Vagina (tissue), 2 donors: ENCODE results near the gene TMEM59L. TPM values are rescaled to one million over a fixed set of nuclear protein-coding genes. Genes with fewer than 3 reads are reported as not detected.

Experiments
- DNase-seq, 2 donors: peaks; one replicate each; pipeline ENCODE4 v3.0.0-alpha.2; 2017; ENCODE audit errors: extremely low spot score in 2 of 2
- H3K27ac ChIP-seq: fragments of 200-600 bp; sonication (generic); one replicate; pipeline ENCODE4 v1.5.1; 2019
- H3K27me3 ChIP-seq: fragments of 200-600 bp; sonication (generic); one replicate; pipeline ENCODE4 v1.5.1; 2019
- H3K36me3 ChIP-seq, 2 donors: fragments of 200-600 bp; sonication (generic); one replicate each; pipeline ENCODE4 v1.5.1; 2017 to 2019
- H3K4me1 ChIP-seq: fragments of 200-600 bp; sonication (generic); one replicate; pipeline ENCODE4 v1.5.1; 2019
- H3K4me3 ChIP-seq, 2 donors: fragments of 200-600 bp; sonication (generic); 1 replicate in 1 of 2; 2 replicates in 1 of 2; pipeline ENCODE4 v1.5.1; 2016 to 2019
- H3K9me3 ChIP-seq: fragments of 200-600 bp; sonication (generic); one replicate; pipeline ENCODE4 v1.5.1; 2019
- POLR2A ChIP-seq, 2 donors: fragments of 450-650 bp; IDR thresholded peaks; one replicate each; pipeline ENCODE4 v1.6.1; 2017; ENCODE audit warnings: antibody characterized with exemption in 2 of 2, mild to moderate bottlenecking in 2 of 2, moderate library complexity in 2 of 2
- POLR2AphosphoS5 ChIP-seq, 2 donors: sonication (generic); formaldehyde crosslinking; IDR thresholded peaks; one replicate each; pipeline ENCODE4 v1.9.0; 2017; ENCODE audit warnings: antibody characterized with exemption in 2 of 2, mild to moderate bottlenecking in 2 of 2, low read depth in 1 of 2; ENCODE audit not compliant: insufficient read depth in 1 of 2
- intact Hi-C: fragments of 100-400 bp; cut with DNase I; formaldehyde crosslinking; loops from one replicate; pipeline ENCODE4 v1.15.1; 2023
- total RNA-seq: library from RNA; depleted of rRNA; stranded (reverse); fragments of >200 nt; gene quantifications from one replicate; pipeline ENCODE4 v1.2.3, GENCODE V29; 2016
- TF ChIP-seq, protein P1 (sequence below), 3 experiments: fragments of 450-650 bp in 2 of 3; fragments of 200-600 bp in 1 of 3; sonication (generic) in 1 of 3; IDR thresholded peaks; one replicate each; pipeline ENCODE4 v1.5.1; 2017 to 2019; ENCODE audit warnings: antibody characterized with exemption in 3 of 3, mild to moderate bottlenecking in 2 of 3, moderate library complexity in 2 of 3

TMEM59L gene
- total RNA-seq, 1 donor from 2014 or later, result 4.2 TPM

DNA sequence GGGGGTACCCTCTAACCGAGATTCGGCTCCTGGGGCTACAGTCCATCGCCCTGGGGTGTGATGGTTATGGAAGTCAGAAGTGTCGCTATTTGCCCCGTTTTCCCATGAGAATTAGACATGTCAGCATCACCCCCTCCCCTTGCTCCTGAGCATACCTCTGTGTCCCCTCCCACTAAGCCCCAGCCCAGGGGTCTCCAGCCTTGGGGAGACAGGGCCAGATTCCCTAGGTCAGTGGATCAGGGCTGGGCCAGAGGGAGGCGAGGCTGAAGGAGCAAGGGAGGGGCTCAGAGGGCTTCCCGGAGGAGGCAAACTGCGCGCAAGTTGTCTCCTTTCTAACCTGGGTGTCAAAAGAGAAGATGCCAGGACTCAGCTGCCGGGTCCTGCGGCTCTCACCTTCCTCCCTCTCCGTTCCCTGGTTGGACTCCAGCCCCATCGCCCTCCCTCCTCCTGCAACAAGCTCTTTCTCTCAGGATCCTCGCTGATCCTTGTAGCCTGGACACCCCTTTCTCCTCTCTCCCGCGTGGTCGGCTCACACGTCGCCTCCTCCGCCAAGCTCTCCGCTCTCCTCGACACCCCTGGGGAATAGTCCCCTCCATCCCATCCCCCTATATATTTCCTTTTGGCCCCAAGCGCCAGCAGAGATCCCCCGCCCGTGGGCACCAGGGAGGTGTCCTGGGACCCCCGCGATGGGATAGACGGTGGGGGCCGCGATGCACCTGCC is 459 bp upstream of the TMEM59L start:
- no peak for DNase-seq
- Histone ChIP-seq H3K36me3 (no peaks in the 10 kb centered on the region), H3K4me1 (peaks cover 39% of the 10 kb centered on the region), H3K27me3 (peaks cover 15% of the 10 kb centered on the region), H3K4me3 (peak overlapping the region; percentile 40 to 65), H3K27ac (no peak overlapping the region), H3K9me3 (no peaks in the 10 kb centered on the region)
- intact Hi-C loops, result no loop called here
- TF ChIP-seq POLR2A (IDR thresholded peaks at IDR 0.05) (no peak), POLR2AphosphoS5 (IDR thresholded peaks at IDR 0.05; ENCODE audit: insufficient read depth in 1 of 2, low read depth in 1 of 2) (no peak)
- TF ChIP-seq, protein P1, sequence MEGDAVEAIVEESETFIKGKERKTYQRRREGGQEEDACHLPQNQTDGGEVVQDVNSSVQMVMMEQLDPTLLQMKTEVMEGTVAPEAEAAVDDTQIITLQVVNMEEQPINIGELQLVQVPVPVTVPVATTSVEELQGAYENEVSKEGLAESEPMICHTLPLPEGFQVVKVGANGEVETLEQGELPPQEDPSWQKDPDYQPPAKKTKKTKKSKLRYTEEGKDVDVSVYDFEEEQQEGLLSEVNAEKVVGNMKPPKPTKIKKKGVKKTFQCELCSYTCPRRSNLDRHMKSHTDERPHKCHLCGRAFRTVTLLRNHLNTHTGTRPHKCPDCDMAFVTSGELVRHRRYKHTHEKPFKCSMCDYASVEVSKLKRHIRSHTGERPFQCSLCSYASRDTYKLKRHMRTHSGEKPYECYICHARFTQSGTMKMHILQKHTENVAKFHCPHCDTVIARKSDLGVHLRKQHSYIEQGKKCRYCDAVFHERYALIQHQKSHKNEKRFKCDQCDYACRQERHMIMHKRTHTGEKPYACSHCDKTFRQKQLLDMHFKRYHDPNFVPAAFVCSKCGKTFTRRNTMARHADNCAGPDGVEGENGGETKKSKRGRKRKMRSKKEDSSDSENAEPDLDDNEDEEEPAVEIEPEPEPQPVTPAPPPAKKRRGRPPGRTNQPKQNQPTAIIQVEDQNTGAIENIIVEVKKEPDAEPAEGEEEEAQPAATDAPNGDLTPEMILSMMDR (IDR thresholded peaks at IDR 0.05), result no peak

DNA sequence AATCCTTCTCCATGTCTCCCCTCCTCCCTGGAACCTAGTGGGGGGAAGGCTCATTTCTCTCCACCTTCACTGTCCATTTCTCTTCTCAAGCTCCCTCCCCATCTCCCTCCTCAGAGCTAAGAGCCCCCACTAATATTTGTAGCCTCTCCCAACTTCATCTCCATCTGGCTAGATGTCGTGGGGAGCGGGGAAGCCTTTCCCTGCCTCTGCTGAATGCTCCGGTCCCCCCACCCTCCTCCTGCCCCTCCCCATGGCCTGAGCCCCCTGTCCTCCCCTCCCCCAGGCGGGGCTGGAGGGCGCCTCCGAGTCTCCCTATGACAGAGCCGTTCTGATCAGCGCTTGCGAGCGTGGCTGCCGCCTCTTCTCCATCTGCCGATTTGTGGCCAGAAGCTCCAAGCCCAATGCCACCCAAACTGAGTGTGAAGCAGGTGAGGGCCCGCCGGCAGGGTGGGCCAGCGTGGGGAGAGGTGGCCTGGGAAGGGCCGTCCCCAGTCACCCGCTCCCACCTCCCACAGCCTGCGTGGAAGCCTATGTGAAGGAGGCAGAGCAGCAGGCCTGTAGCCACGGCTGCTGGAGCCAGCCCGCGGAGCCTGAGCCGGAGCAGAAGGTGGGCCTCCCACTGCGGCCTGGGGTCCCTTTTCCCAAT is 1.0 kb downstream of the TMEM59L start:
- Histone ChIP-seq H3K4me1 (peaks cover 30% of the 10 kb centered on the region), H3K4me3 (no peak overlapping the region), H3K9me3 (no peaks in the 10 kb centered on the region), H3K36me3 (no peaks in the 10 kb centered on the region), H3K27me3 (peaks cover 15% of the 10 kb centered on the region), H3K27ac (no peak overlapping the region)
- TF ChIP-seq POLR2A (IDR thresholded peaks at IDR 0.05), result no peak
- TF ChIP-seq, protein P1 (IDR thresholded peaks at IDR 0.05), result no peak
- no peak for TF ChIP-seq POLR2AphosphoS5 (IDR thresholded peaks at IDR 0.05; ENCODE audit: insufficient read depth in 1 of 2, low read depth in 1 of 2)
- intact Hi-C loops, result no loop called here
- DNase-seq, result no peak

DNA sequence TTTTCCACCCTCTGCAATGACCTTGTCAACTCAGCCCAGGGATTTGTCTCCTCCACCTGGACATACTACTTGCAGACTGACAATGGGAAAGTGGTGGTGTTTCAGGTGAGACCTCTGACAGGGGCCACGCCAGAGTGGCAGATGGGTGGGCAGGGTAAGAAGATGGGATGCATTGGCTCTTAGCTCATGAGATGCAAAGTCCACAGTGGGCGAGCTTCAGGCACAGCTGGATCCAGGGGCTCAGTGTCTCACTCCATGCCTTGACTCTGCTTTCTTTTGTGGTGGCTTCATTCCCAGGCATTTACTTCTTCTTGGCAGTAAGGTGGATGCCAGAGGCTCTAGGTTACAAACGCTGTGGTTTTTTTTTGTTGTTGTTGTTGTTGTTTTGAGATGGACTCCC is 3.4 kb downstream of the TMEM59L start:
- peaks cover 23% of the 10 kb centered on the region for H3K4me1 ChIP-seq
- intact Hi-C loops, result no loop called here
- TF ChIP-seq POLR2AphosphoS5 (IDR thresholded peaks at IDR 0.05; ENCODE audit: insufficient read depth in 1 of 2, low read depth in 1 of 2), result no peak
- TF ChIP-seq POLR2A (IDR thresholded peaks at IDR 0.05), result no peak
- TF ChIP-seq, protein P1 (IDR thresholded peaks at IDR 0.05), result no peak
- no peak for DNase-seq
- H3K36me3 ChIP-seq, result no peaks in the 10 kb centered on the region
- H3K9me3 ChIP-seq, result no peaks in the 10 kb centered on the region
- peaks cover 8% of the 10 kb centered on the region for H3K27me3 ChIP-seq
- H3K4me3 ChIP-seq, result no peak overlapping the region
- no peak overlapping the region for H3K27ac ChIP-seq

DNA sequence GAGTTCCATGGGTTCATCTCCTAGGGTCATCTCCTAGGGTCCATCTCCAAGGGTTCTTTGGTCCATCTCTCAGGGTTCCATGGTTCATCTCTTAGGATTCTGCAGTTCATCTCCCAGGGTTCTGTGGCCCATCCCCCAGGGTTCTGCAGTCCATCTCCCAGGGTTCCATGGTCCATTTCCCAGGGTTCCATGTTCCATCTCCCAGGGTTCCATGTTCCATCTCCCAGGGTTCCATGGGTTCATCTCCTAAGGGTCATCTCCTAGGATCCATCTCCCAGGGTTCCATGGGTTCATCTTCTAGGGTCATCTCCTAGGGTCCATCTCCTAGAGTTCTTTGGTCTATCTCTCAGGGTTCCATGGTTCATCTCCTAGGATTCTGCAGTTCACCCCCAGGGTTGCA is 4.9 kb downstream of the TMEM59L start:
- TF ChIP-seq POLR2AphosphoS5 (IDR thresholded peaks at IDR 0.05; ENCODE audit: insufficient read depth in 1 of 2, low read depth in 1 of 2) (no peak), POLR2A (IDR thresholded peaks at IDR 0.05) (no peak)
- TF ChIP-seq, protein P1 (IDR thresholded peaks at IDR 0.05), result no peak
- Histone ChIP-seq H3K9me3 (no peaks in the 10 kb centered on the region), H3K27me3 (no peaks in the 10 kb centered on the region), H3K27ac (no peak overlapping the region), H3K4me3 (no peak overlapping the region), H3K4me1 (peaks cover 8% of the 10 kb centered on the region), H3K36me3 (no peaks in the 10 kb centered on the region)
- DNase-seq, result no peak
- intact Hi-C loops, result no loop called here

DNA sequence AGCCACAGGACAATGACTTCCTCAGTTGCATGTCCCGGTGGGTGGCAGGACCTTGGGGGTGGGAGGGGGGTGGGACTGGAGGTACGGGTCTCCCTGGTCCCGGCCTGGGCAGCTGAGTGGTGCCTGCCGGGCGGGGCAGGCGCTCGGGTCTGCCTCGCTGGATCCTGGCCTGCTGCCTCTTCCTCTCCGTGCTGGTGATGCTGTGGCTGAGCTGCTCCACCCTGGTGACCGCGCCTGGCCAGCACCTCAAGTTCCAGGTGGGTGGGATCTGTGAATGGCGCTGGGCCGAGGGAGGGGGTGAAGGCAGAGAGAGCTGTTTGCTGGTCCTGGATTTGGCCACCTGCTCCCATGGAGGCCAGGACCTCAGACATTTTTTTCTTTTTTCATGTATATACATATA is 5.6 kb downstream of the TMEM59L start:
- no peak for DNase-seq
- Histone ChIP-seq H3K4me1 (peaks cover 1% of the 10 kb centered on the region), H3K27me3 (no peaks in the 10 kb centered on the region), H3K36me3 (no peaks in the 10 kb centered on the region), H3K27ac (no peak overlapping the region), H3K9me3 (no peaks in the 10 kb centered on the region), H3K4me3 (no peak overlapping the region)
- intact Hi-C loops, result no loop called here
- TF ChIP-seq POLR2A (IDR thresholded peaks at IDR 0.05) (no peak), POLR2AphosphoS5 (IDR thresholded peaks at IDR 0.05; ENCODE audit: insufficient read depth in 1 of 2, low read depth in 1 of 2) (no peak)
- TF ChIP-seq, protein P1 (IDR thresholded peaks at IDR 0.05), result no peak
